NCI-H187 (cell line): ENCODE results near the gene GRK5.
"Not testable (repeated sequence)": the region's sequence is repeated elsewhere in the genome, so short reads cannot be mapped to it uniquely, and the experiment has no call there.

Experiments used
- DNase-seq, 2 experiments: peaks; one replicate each; lab custom pipeline; 2025; lab: John Stamatoyannopoulos, UW

Gene GRK5

GRCh38 chr10:119250641-119251314, 43.4 kb downstream of the GRK5 start:
- no peak for DNase-seq

GRCh38 chr10:119251315-119251708, 43.9 kb downstream of the GRK5 start:
- no peak for DNase-seq

- DNase-seq: no peak
Observed at GRCh38 chr10:119252051-119252465, 44.7 kb downstream of the GRK5 start.

GRCh38 chr10:119252470-119253151, 45.2 kb downstream of the GRK5 start:
- no peak for DNase-seq

GRCh38 chr10:119253433-119254174, 46.2 kb downstream of the GRK5 start:
- DNase-seq: no peak

- DNase-seq: no peak
Observed at GRCh38 chr10:119254335-119254734, 47.0 kb downstream of the GRK5 start.

- no peak for DNase-seq
Observed at GRCh38 chr10:119256030-119256429, 48.7 kb downstream of the GRK5 start.

GRCh38 chr10:119256897-119257296, 49.5 kb downstream of the GRK5 start:
- DNase-seq: no peak

GRCh38 chr10:119257899-119258419, 50.6 kb downstream of the GRK5 start:
- no peak for DNase-seq

- no peak for DNase-seq
Observed at GRCh38 chr10:119259345-119259744, 52.0 kb downstream of the GRK5 start.

- not testable (repeated sequence) for DNase-seq
Observed at GRCh38 chr10:119261016-119261415, 53.6 kb downstream of the GRK5 start.

GRCh38 chr10:119263951-119264617, 56.7 kb downstream of the GRK5 start:
- no peak for DNase-seq

- DNase-seq: no peak
Observed at GRCh38 chr10:119265691-119266090, 58.3 kb downstream of the GRK5 start.

- DNase-seq: no peak
Observed at GRCh38 chr10:119267384-119267783, 60.0 kb downstream of the GRK5 start.

- no peak for DNase-seq
Observed at GRCh38 chr10:119268428-119268827, 61.1 kb downstream of the GRK5 start.

GRCh38 chr10:119268871-119269506, 61.6 kb downstream of the GRK5 start:
- DNase-seq: no peak

GRCh38 chr10:119269737-119270136, 62.4 kb downstream of the GRK5 start:
- no peak for DNase-seq

- no peak for DNase-seq
Observed at GRCh38 chr10:119270762-119271366, 63.5 kb downstream of the GRK5 start.

- not testable (repeated sequence) for DNase-seq
Observed at GRCh38 chr10:119272338-119272734, 65.0 kb downstream of the GRK5 start.

- DNase-seq: no peak
Observed at GRCh38 chr10:119272736-119273135, 65.4 kb downstream of the GRK5 start.

GRCh38 chr10:119273413-119273812, 66.0 kb downstream of the GRK5 start:
- no peak for DNase-seq
